SK-N-DZ (cell line): ENCODE results near the gene TRPC4. TPM values are rescaled to one million over a fixed set of nuclear protein-coding genes. Genes with fewer than 3 reads are reported as not detected.
A peak's percentile ranks its signal among the peaks of the same experiment; 100 is the strongest.

Experiments used
- DNase-seq: peaks from one replicate; pipeline ENCODE4 v3.0.0-alpha.2; 2015; ENCODE audit warnings: low spot score
- polyA plus RNA-seq, 2 experiments: library from polyadenylated mRNA; depleted of rRNA; stranded (reverse); fragments of >200 nt; gene quantifications; 2 replicates each; pipeline ENCODE4 v1.2.3, GENCODE V29; 2014

The TRPC4 gene
- polyA plus RNA-seq (2014; cell fraction: cytosol; rRNA removed), result not detected in 2 replicates
- not detected in 2 replicates for polyA plus RNA-seq (2014; cell fraction: nucleus; rRNA removed)

DNA sequence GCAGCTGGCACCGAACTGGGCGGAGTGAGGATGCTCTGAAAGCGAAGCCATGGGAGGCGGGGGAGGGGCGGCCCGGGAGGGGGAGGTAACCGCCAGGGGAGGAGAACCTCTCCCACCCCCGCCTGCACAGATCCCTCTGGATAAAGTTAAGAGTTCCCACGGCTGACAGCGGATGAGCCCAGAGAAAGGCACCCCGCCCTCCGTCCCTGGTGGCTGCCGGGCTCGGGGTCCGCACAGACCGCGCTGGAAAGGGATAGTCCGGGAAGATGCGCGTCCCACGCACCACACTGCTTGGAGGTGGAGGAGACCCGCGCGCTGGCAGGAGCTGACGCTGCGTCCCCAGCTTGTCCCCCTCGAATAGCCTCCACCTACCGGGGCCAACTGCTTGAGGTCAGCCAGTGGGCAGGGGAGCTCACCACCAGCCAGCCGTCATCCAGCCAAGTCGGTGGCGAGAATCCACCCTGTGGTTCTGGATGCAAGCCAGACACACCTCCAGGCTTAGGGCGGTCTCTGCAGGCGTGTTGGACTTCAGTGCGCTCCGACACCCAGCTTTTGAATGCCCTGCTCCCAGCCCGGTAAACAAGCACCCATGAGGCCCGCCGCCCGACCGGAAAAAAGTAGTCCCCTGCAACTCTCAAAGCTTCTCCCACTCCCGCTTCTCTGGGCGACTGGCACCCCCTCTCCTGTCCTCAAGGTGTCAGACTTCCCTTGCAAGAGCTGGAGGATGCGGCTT is at the start of gene TRPC4:
TSS of gene TRPC4 (minus strand) at position 17 of the 733 bp plus-strand sequence. CDS start 86,439 bp downstream, outside the sequence.
- peak; percentile 40 for DNase-seq

DNA sequence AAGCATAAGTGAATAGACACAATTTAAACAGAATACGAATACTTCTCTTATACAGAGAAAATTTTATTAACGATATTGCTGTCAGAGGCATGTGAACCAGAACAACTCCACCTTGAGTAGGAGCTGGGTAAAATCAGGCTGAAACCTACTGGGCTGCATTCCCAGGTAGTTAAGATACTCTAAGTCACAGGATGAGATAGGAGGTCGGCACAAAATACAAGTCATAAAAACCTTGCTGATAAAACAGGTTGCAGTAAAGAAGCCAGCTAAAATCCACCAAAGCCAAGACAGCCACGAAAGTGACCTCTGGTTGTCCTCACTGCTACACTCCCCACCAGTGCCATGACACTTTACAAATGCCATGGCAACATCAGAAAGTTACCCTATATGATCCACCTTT is 49.2 kb upstream of the TRPC4 start:
- no peak for DNase-seq

- DNase-seq, result no peak
These were observed 48.6 kb upstream of the TRPC4 start for GRCh38 chr13:37918116-37918714.

- no peak for DNase-seq
These were observed 45.3 kb upstream of the TRPC4 start for GRCh38 chr13:37914781-37915391.

DNA sequence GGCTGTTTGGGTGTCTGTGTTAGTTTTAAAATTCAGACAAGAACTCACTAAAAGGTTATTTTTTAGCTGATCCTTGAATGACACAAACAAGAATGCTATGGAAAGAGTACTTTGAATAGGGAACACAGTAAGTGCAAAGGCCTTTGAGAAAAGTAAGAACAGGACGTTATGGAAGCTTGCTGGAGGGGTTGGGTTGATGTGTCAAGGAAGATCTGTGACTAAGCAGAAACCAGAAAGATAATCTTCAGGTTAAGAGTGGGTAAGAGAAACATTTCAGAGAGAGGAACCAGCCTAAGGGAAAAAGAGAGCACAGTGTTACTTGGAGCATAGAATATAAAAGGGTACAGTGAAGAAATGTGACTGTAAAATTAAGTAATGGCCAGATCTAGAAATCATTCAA is 41.2 kb upstream of the TRPC4 start:
- DNase-seq, result no peak

GRCh38 chr13:37906880-37907279 is 37.3 kb upstream of the TRPC4 start:
- DNase-seq, result no peak

GRCh38 chr13:37905736-37906135 is 36.2 kb upstream of the TRPC4 start:
- DNase-seq, result no peak

DNA sequence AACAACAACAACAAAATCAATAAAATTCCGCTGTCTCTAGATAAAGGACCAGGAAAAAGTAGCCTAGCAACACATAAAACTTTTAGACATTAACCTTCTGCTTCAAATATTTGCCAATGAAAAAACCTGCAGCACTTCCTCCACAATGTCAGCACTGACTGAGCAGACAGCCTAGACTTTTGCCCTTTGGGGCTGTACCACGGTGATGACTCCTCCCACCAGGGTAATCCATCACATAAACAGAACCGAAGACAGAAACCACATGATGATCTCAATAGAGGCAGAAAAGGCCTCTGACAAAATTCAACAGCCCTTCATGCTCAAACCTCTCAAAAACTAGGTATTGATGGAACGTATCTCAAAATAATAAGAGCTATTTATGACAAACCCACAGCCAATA is 30.2 kb upstream of the TRPC4 start:
- no peak for DNase-seq

- no peak for DNase-seq
These were observed 23.7 kb upstream of the TRPC4 start for GRCh38 chr13:37893321-37893720.

DNA sequence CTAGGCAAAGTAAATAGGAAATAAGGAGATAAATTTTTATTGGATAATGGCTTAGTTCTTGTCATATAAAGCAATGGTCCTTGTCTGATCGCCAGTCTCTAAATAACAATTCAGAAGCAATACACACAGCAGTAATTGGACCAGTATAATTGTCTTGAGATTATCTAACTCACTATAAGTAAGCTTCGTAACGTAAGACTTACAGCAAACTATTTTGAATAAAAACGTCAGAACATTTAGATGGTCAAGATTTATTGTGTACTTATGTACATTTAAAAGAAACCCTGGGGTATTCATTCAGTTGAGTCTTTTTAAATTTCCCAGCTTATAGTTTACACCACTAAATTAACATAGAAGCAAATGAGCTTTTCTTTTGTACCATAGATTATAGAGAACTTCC is 20.2 kb upstream of the TRPC4 start:
- no peak for DNase-seq

DNA sequence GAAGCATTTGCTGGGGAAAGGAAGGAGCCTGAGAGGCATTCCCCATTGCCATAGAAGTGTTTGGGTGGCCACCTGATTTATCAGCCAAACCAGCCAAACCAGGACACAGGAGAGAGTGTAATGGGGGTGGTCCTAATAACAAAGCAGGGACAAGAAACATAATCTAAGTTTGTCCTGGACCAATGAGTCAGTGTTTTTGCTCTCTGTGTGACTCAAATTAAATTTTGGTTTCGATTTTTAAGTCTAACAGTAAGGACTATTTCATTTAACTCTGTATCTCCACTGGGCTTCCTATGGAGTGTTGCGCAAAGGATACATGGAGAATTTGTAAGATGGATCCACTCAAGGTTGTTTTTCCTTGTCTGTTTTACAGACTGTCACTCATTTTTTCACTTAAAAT is 19.5 kb upstream of the TRPC4 start:
- DNase-seq, result no peak

DNA sequence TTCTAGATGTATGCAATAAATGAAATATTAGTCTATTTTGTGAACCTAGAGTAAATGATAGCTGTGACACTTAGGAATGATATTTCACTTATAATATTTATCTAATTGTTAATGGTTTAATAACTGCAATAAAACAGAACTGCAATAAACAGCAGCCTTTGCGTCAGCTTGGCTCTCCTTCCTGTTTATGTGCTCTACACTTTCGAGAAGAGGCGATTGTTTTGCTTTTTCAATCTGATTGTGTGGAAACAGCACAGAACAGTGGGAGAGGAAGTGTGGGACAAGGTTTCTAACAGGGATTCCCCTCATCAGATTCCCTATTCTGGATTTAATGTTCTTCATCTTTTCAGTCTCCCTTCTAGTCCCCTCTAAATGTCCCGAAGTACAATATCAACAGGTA is 17.3 kb upstream of the TRPC4 start:
- DNase-seq, result no peak

DNA sequence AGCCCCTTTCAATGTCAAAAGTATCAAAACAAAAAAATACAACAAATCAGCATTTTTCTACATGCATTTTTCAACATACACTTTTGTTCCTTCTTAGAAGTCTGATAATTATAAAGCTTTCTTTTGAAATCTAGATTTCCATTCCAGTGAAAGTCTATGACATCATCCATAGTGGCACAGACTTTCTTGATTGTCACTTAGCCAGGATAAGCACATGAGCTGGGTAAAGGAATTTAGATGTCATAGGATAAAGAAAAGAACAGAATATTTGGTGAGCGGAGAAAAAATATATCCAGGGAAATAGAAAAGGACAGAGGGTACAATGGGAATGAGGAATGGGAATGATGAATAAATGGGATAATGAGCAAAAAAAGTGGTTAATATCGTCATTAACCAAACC is 15.1 kb upstream of the TRPC4 start:
- DNase-seq, result no peak

DNA sequence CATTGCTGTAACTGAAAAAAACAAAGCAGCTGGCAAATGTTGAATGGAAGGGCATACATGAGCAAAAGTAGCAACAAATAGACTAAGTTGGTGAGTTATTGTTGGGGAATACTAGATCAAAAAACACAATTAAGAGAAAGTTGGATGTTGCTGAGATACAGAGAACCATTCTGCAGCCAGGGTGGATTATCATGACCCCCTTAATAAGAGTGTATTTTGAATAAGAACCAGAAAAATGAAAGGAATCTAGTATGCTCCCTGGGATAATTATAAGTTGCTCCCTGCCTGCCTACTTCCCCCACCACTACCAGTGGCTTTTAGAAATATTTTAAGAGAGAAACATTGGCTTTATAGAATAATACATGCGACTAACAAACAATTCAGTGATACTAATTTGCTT is 14.5 kb upstream of the TRPC4 start:
- DNase-seq, result no peak

DNA sequence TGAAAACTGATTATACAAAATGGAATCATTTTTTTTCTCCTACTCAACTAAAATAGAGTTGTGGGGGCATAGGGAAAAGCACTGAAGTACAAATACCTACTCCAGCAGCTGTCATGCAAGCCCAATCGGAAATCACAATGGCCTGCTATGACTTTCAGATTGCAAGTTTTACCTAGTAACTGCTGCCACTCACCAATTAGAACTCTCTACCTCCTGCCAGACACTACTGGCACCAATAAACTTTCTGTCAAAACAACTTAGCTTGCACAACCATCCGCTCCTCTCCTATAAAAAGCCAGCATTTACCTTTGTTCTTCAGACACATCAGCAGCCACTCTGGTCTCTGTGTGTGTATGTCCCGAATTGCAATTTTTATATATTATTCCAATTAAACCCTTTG is 9.3 kb upstream of the TRPC4 start:
- DNase-seq, result no peak

DNA sequence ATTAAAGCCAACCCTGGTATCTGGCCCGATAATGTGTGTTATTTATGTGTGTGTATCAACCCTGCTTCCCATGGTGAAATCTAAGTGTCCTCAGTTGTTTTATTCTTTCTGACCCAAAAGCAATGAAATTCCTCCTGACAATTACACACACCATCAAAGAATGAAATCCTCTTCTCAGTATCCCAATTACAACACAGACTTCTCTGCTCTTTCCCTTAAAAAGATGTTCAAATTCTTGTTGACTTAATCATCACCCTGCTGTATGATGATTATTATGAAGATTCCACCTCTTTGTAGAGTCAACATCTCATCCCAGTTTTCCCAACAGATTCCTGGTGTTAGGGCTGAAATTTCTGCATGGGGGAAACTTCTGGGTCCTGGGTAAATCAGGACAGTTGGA is 8.9 kb upstream of the TRPC4 start:
- no peak for DNase-seq

GRCh38 chr13:37870895-37871550 is 1.5 kb upstream of the TRPC4 start:
- DNase-seq, result no peak

GRCh38 chr13:37870489-37870845 is 895 bp upstream of the TRPC4 start:
- DNase-seq, result no peak

- DNase-seq, result no peak
These were observed 141 bp downstream of the TRPC4 start for GRCh38 chr13:37869506-37869755.

- peak; percentile 1 for DNase-seq
These were observed 674 bp downstream of the TRPC4 start for GRCh38 chr13:37868691-37869505.

DNA sequence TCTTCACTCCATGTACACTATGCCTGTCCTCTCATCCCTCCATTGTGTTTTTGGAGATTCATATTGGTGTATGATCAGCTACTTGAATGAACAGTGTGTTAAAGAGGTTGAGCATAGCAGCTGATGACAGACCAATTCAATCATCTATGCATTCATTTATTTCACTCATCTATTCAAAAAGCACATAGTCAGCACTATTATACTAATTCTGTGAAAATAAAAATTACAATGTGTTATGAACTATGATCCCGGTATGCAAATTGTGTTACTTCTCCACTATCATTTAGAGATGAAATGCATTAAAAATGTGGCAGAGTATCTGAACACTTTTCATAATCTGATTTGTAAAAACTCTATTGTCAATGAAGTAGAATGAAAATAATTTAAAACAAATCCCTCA is 5.9 kb downstream of the TRPC4 start:
- DNase-seq, result no peak

DNA sequence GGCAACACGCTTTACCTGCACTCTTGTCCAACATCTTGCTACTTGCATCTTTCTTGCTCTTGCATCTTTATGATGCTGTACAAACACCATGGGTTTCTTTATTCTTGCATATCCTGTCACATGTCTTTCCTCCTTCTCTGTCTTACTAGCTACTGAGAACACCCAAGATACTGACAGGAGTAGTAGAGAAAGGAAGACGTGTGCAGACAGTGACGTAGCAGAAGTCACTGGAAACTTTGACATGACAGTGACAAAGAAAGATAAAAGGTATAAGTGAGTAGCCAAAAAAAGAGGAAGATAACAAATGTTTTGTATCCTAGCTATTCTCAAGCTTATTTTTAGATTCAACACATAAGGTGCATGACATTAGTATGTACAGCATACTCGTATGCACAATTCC is 34.2 kb downstream of the TRPC4 start:
- no peak for DNase-seq
